PFSK-1 (cell line): ENCODE measurements around the gene HINT2.

Experiments used
- POLR2AphosphoS5 ChIP-seq: IDR thresholded peaks from 2 replicates; pipeline ENCODE4 v1.6.1; 2012; ENCODE audit warnings: low read depth, mild to moderate bottlenecking, control low read depth, low read length, moderate library complexity
- REST ChIP-seq, 2 experiments: IDR thresholded peaks; 2 replicates each; pipeline versions ENCODE4 v1.6.1 to v1.8.0; 2011 to 2012; ENCODE audit warnings: low read depth in 2 of 2, low read length in 2 of 2, control low read depth in 1 of 2, inconsistent platforms in 1 of 2, mild to moderate bottlenecking in 1 of 2, moderate library complexity in 1 of 2; ENCODE audit not compliant: insufficient read depth in 1 of 2
- SIN3A ChIP-seq: IDR thresholded peaks from 2 replicates; pipeline ENCODE4 v1.6.1; 2012; ENCODE audit warnings: mild to moderate bottlenecking, low read length, moderate library complexity, borderline replicate concordance; ENCODE audit not compliant: insufficient read depth
- TAF1 ChIP-seq: IDR thresholded peaks from 2 replicates; pipeline ENCODE4 v1.6.1; 2012; ENCODE audit warnings: low read length, control low read depth, borderline replicate concordance; ENCODE audit not compliant: insufficient read depth

- TF ChIP-seq POLR2AphosphoS5 (no peak), REST (IDR thresholded peaks at IDR 0.05; ENCODE audit: insufficient read depth in 1 of 2, low read depth in 2 of 2, low read length in 2 of 2) (no peak), SIN3A (no peak), TAF1 (no peak)
These were observed 4.7 kb downstream of the HINT2 start for GRCh38 chr9:35810122-35810521.
